Endothelial cell (in vitro differentiated cells): ENCODE results near the gene MYOT. TPM values are rescaled to one million over a fixed set of nuclear protein-coding genes. Genes with fewer than 3 reads are reported as not detected.

Source experiments
- DNase-seq: peaks from one replicate; pipeline ENCODE4 v3.0.0; 2021; ENCODE audit warnings: low spot score
- H3K27ac Mint-ChIP-seq: one replicate; pipeline ENCODE4 v1.8.0; 2021; ENCODE audit warnings: mixed read lengths, inconsistent platforms; ENCODE audit not compliant: unreplicated experiment
- H3K27me3 Mint-ChIP-seq: one replicate; pipeline ENCODE4 v1.8.0; 2021; ENCODE audit warnings: mild to moderate bottlenecking, moderate library complexity, mixed read lengths, inconsistent platforms; ENCODE audit not compliant: unreplicated experiment
- H3K36me3 Mint-ChIP-seq: one replicate; pipeline ENCODE4 v1.8.0; 2021; ENCODE audit warnings: mild to moderate bottlenecking, low read depth, mixed read lengths, inconsistent platforms; ENCODE audit not compliant: unreplicated experiment
- H3K4me1 Mint-ChIP-seq: one replicate; pipeline ENCODE4 v1.8.0; 2021; ENCODE audit warnings: mild to moderate bottlenecking, mixed read lengths, inconsistent platforms; ENCODE audit not compliant: unreplicated experiment
- H3K4me3 Mint-ChIP-seq: one replicate; pipeline ENCODE4 v1.8.0; 2021; ENCODE audit warnings: mild to moderate bottlenecking, mixed read lengths, inconsistent platforms; ENCODE audit not compliant: unreplicated experiment
- H3K9me3 Mint-ChIP-seq: one replicate; pipeline ENCODE4 v1.8.0; 2021; ENCODE audit warnings: mixed read lengths, inconsistent platforms; ENCODE audit not compliant: unreplicated experiment
- CTCF ChIP-seq: fragments of 200-600 bp; sonication (generic); IDR thresholded peaks from one replicate; pipeline ENCODE4 v1.5.0; 2021; ENCODE audit warnings: antibody characterized with exemption; ENCODE audit not compliant: unreplicated experiment
- total RNA-seq: library from RNA; stranded (reverse); fragmentation: NEBNext Ultra II Directional; extraction: Animal tissue kit (Norgen Biotek cat#: 25700); gene quantifications from one replicate; pipeline ENCODE4 v1.2.1, GENCODE V29; 2021; ENCODE audit not compliant: unreplicated experiment

Gene MYOT
- total RNA-seq, 1 donor from 2014 or later = not detected

- Mint-ChIP-seq H3K4me3 (no peak overlapping the region), H3K4me1 (peaks cover 8% of the 10 kb centered on the region), H3K9me3 (no peaks in the 10 kb centered on the region), H3K36me3 (no peaks in the 10 kb centered on the region), H3K27me3 (peaks cover 1% of the 10 kb centered on the region), H3K27ac (peak overlapping the region; percentile 61)
- DNase-seq = no peak
- no peak for TF ChIP-seq CTCF
Observed at GRCh38 chr5:137888466-137888862, 20.8 kb downstream of the MYOT start.

- Mint-ChIP-seq H3K36me3 (no peaks in the 10 kb centered on the region), H3K4me1 (peaks cover 15% of the 10 kb centered on the region), H3K9me3 (no peaks in the 10 kb centered on the region), H3K4me3 (peak within 1 kb of the TSS; percentile 69), H3K27ac (peak within 1 kb of the TSS; percentile 61), H3K27me3 (peaks cover 2% of the 10 kb centered on the region)
- TF ChIP-seq CTCF = no peak
- peak; percentile 73 for DNase-seq
Observed at GRCh38 chr5:137888863-137889759, 21.5 kb downstream of the MYOT start, which contains the start of gene PKD2L2. Gene PKD2L2 (plus strand): TSS chr5:137889457. CDS start chr5:137889492, 35 bp downstream.

- no peak for DNase-seq
- Mint-ChIP-seq H3K36me3 (no peaks in the 10 kb centered on the region), H3K4me3 (no peak overlapping the region), H3K9me3 (no peaks in the 10 kb centered on the region), H3K4me1 (peaks cover 25% of the 10 kb centered on the region), H3K27me3 (peaks cover 2% of the 10 kb centered on the region), H3K27ac (no peak overlapping the region)
- no peak for TF ChIP-seq CTCF
Observed at GRCh38 chr5:137890845-137891244, 23.2 kb downstream of the MYOT start.

- Mint-ChIP-seq H3K36me3 (no peaks in the 10 kb centered on the region), H3K4me1 (peaks cover 28% of the 10 kb centered on the region), H3K27me3 (peaks cover 2% of the 10 kb centered on the region), H3K9me3 (no peaks in the 10 kb centered on the region), H3K27ac (no peak overlapping the region), H3K4me3 (no peak overlapping the region)
- no peak for DNase-seq
- peak; percentile 65 for TF ChIP-seq CTCF
Observed at GRCh38 chr5:137891849-137892248, 24.2 kb downstream of the MYOT start.

- H3K4me3 Mint-ChIP-seq = no peak overlapping the region
- H3K36me3 Mint-ChIP-seq = no peaks in the 10 kb centered on the region
- peaks cover 23% of the 10 kb centered on the region for H3K4me1 Mint-ChIP-seq
- no peaks in the 10 kb centered on the region for H3K9me3 Mint-ChIP-seq
- TF ChIP-seq CTCF = no peak
- H3K27ac Mint-ChIP-seq = peak overlapping the region; percentile 28
- peaks cover 2% of the 10 kb centered on the region for H3K27me3 Mint-ChIP-seq
- no peak for DNase-seq
Observed at GRCh38 chr5:137894586-137894985, 26.9 kb downstream of the MYOT start.
